ENCODE data around the gene GDF7.

GDF7 gene

DNA sequence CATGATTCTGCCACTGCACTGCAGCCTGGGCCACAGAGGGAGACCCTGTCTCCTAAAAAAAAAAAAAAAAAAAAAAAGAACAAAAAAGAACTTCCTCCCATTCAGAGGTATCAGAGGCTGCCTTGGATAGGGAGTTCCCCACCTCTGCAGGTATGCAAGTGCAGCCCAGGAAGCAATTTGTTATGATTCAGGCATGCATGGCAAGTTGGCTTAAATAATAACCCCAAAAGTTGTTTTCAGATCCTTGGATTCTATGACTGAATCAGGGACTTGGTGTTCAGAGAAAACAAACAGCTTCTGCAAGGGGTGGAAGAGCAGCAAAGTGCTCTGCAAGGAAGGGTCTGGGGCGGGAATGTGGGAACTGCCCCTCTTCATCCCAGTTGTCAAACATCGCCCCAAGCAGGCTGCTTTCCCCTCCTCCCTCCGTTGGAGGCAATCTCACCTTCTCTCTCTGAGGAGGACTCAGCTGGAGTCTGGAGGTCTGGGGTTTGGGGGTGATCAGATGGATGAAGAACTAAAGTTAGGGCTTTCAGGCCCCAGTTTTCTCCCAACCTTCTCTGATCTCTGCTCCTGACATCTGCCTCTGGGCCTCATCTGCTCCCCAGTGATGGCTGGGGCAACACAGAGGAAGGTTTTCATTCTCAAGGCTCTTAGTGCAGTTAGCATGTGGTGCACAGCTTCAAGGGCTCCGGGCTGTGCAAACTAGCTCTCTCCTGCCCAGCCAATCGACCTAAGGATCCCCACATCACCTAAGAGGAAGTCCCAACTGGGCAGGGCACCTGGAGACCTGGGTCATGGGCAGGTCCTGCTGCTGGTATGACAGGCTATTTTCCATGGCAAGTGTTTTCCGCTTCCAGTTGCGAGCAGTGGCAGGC lies 3.5 kb upstream of the GDF7 start:
- no peak for DNase-seq

DNA sequence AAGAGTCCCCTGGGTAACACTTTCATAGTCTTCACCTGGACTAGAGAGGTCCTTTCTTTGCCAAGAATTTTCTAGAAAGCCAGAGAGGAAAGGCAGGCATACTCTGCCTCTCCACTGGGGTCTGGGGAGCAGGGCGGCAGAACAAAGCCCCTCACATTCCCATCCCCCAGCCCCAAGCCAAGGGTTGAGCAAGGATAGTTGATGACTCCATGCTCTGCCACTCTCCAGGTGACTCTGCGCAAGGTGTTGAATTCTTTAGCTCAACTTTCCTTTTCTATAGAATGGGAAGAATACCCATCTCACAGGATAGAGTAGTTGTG lies 2.9 kb upstream of the GDF7 start:
- no peak for DNase-seq

DNA sequence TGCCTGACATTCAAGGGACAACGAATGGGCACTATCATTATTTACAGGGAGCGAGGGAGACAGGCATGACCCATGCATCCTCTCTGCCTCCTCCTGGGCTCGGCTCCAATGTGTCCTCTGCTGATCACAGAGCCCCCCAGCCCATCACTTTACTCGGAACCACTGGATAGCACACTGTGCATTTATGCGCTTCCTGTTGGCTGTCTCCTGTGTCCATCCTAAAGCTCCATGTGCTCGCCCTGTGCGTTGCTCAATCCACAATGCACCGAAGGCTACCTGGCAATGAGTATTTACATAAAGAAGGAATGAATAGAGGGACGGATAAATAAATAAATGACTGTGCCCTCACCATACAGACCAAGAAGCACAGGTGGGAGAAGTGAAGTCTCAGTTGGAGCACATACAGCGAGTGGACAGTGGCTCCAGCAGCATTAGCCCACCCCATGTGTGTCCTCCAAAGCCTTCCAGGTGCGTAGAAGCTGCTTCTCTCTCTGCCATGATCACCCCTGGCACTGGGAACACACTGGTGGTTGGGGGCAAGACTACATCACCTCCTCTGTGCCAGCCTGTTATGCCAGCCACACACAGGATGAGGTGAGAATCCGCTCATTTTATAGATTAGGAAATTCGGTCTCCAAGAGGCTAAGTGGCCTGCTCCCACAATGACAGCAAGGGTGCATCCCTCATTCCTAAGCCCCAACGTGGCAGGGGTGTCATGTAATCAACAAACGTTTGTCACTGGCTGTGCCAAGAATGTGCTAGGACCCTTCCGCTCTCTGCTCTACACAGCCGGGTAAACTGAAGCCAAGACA lies 2.3 kb upstream of the GDF7 start:
- DNase-seq, result peak; percentile 38

DNA sequence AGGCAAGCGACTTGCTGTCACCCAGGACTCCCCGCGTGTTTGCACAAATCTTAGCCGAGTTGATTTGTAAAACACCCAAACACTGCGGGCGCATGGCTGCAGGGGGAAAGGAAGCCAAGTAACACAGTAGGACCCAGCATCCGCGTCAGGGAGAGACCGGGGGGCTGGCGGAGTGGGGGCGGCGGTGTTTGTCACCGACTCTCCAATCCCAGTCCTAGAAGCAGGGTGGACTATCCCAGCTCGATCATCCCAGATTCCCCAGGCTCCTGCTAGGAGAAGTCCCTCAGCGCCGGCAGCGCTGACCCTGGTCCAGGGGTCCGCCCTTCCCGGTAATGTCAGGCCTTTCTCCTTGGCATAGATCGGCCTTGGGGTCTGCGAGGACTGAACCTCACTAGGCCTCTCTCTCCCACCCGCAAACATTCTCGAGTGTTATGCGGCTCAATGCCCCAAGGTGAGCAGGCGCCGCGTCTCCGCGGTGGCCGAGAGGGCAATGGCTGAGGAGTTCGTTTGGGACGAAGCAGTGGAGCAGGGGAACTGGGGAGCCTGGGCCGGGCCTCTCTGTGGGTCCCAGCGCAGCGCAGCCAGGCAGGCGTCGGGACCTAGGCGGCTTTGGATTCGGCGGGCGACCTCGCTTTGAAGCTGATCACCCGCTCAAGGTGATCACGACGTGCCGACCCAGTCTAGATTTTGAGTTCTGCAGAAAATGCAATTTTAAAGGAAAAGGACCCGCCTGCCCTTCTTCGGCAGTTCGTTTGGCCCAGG lies 1.5 kb upstream of the GDF7 start:
- peak; percentile 31 for DNase-seq

DNA sequence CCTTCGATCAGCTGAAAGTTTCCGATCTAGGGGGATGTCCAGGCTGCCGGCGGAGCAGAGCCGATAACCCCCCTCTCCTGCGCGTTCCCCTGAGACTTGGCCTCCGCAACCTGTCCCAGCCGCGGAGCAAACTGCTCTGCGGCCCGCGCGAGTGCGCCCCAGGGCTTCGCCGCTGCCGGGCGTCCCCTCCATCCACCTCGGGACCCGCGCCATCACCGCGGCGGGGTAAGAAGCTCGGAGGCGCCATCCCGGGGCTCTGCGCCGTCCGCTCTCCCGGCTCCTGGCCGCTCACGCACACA lies 990 bp upstream of the GDF7 start:
- no peak for DNase-seq

DNA sequence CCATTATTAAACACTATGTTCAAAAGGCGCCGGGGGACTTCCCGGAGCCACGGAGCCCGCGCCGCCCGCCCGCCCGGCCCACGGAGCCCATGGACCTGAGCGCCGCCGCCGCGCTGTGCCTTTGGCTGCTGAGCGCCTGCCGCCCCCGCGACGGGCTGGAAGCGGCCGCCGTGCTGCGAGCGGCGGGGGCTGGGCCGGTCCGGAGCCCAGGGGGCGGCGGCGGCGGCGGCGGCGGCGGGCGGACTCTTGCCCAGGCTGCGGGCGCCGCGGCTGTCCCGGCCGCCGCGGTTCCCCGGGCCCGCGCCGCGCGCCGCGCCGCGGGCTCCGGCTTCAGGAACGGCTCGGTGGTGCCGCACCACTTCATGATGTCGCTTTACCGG lies 197 bp downstream of the GDF7 start:
- peak; percentile 37 for DNase-seq

DNA sequence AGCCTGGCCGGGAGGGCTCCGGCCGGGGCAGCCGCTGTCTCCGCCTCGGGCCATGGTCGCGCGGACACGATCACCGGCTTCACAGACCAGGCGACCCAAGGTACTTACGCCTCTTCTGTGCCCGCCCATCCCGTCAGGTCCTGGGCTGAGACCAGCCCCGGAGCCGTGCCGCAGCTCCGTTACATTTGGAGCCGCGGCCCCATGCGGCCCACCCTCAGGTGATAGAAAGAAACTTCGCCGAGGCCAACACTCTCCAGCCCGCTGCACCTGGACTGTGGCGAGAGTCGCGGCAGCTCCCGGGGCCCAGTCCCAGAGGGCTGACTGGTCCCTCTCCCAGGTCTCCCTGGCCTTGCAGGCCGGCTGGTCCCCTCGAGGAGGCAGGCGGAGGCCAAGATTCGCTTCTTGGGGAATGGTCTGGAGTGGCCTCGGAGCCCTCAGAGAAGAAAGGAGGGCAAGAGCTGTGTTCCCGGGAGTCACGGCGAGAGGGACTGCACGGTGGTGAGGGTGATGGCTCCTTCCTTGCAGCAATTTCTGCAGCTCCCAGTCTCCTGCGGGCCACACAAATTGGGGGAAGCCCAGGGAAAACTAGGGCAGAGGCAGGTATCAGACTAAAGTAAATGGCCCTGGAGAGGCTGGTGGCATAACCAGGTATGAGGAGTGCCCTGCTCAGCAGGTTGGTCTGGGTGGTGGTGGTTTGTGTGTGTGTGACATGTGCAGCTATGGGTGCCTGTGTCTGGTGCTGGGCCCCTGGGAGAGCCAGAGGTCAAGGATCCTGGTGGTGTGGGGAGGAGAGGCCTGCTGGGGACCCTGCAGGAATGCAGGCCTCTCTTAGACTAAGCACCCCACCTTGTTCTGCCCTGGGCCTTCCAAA lies 822 bp downstream of the GDF7 start:
- peak; percentile 37 for DNase-seq

DNA sequence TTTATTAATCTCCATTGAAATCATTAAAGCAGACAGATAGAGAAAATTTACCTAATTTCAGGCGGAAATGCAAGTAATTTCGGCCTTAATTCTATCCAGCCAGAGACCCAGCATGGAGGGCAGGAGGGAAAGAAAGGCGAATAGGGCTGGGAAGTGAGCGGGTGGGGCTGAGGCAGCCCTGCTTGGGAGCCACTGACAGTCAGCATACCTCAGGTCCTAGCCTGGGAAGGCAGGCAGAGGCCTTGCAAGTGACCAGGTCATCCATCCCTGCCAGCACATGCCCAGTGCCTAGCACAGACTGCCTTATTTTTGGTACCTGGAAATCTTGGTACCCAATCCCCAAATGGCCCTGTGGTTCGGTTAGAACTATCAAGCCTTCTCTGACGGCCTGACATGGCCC lies 1.5 kb downstream of the GDF7 start:
- DNase-seq, result no peak

DNA sequence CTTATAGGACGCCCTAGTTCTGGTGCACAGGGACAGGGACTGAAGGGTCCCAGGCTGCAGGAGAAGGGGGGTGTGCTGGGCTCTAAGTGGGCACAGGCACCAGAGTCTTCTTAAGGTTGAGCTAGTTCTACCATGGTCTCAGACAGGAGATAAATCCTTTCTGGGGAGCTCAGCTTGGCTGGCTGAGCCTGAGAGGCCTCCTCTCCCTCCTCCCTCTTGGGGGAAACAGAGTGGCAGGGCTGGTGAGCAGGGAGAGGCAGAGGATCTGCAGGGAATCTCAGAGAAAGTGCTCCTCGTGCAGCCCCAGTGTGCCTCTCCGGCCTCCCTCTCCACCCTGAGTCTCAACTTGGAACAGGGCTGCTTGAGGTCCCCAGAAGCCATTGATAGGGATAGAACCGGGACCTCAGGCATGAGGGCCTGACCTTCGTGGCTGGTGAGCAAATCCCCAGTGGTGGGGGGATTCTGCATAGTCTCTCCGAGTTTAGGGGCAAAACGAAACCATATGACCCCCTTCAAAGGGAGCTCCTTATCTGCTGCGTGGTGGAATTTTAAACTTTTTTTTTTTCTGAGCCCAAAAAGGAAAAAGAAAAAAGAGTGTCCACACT lies 2.0 kb downstream of the GDF7 start:
- no peak for DNase-seq

DNA sequence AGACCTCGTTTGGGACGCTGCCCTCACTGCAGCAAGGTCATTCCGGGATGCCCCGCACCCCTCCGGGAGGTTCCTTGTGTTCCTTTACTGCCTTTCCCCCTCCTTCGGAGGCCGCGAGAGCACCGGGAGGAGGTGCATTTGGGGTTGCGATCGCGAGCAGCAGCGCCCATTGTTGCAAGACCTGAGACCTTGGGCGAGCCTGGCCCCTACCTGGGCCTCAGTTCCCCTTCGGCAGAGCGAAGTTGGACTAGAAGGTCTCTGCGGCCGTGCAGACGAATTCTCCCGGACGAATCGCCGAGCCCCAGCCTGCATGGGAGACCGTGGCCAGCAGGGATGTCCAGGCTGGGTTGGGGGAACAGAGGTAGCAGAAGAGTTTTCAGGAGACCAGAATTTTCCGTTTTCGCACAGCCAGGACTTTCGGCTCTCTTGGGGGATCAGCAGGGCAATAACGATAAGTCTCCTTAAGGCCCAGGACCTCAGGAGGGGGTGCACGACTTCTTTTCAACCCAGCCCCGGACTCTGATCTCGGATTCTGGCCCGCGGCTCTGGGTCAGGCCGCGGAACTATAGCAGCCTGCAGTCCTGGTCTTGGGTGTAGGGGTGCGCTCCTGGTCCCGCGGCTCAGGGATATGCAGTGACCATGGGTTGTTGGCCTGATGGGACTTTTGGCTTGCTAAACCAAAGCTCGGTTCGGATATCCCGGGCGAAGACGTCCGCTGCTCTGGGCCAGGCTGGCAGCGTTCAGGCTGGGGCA lies 2.8 kb downstream of the GDF7 start:
- DNase-seq, result no peak

DNA sequence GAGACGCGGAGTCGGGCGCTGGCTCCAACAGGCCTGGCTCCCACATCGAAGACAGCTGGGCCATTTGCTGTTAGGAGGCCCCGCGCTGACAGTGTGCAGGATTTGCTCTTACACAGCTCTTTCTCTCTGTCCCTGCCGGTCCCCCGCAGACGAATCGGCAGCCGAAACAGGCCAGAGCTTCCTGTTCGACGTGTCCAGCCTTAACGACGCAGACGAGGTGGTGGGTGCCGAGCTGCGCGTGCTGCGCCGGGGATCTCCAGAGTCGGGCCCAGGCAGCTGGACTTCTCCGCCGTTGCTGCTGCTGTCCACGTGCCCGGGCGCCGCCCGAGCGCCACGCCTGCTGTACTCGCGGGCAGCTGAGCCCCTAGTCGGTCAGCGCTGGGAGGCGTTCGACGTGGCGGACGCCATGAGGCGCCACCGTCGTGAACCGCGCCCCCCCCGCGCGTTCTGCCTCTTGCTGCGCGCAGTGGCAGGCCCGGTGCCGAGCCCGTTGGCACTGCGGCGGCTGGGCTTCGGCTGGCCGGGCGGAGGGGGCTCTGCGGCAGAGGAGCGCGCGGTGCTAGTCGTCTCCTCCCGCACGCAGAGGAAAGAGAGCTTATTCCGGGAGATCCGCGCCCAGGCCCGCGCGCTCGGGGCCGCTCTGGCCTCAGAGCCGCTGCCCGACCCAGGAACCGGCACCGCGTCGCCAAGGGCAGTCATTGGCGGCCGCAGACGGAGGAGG lies 3.5 kb downstream of the GDF7 start:
- DNase-seq, result no peak

DNA sequence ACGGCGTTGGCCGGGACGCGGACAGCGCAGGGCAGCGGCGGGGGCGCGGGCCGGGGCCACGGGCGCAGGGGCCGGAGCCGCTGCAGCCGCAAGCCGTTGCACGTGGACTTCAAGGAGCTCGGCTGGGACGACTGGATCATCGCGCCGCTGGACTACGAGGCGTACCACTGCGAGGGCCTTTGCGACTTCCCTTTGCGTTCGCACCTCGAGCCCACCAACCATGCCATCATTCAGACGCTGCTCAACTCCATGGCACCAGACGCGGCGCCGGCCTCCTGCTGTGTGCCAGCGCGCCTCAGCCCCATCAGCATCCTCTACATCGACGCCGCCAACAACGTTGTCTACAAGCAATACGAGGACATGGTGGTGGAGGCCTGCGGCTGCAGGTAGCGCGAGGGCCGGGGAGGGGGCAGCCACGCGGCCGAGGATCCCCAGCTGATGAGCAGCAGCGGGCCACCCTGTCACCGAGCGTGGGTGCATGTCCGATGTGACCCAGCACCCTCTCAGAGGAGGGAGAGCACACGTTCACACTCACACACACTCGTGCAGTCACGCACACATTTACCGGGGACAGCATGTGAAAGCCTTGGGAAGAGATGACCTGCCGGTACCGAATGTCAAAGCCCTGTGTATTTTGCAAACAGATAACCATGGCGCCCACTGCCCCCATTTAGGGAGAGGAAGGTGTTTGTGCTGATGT lies 4.2 kb downstream of the GDF7 start:
- DNase-seq, result no peak

DNA sequence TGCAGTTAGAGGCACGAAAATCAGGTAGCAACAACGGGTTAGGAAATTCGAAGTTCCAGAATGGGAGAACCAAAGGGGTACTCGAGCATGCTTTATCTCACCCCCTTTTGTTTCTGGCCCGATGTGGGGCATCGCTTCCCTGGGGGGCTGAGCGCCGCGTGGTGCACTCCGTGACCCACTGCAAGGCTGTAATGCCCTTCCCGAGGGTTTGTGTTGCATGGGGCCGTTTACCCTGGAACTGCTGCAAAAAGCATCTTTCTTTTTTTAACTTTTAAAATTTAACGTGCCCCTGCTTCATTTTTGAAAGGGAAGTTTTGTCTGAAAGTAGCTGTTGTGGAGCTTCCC lies 4.8 kb downstream of the GDF7 start:
- DNase-seq, result no peak

DNA sequence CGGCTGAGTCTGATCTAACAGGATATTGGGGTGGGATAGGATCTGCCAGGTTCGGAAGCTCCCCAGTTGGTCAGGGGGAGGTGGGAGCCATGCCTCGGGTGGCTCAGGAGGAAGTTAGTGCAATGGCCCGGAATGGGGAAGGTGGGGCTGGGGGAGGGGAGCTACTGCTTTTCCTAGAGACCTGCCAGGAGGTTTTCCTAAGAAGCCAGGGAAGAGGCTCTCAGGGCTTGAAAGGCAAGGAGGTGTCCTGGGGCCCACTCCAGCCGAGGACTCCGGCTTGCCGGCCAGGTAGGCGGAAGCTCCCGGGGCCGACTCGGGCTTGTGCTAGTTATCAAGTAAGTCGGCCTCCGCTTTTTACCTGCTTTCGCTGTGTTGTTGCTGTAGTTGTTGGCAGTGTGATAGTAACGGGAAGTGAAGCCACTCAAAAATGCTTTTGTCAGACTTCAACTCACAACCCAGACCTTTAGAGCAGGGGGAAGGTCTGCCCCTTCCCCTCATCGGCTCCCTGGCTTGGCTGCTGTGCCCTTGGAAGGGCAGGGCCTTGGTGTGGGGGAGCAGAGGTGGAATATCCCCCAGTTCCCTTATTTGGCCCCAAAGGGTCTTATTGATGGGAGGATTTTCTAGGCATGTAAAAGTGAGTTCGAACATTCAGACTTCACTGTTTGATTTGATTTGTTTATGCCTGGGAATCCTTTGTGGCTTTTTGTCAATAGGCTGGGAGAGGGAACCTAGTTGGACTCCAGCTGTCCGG lies 5.4 kb downstream of the GDF7 start:
- no peak for DNase-seq

DNA sequence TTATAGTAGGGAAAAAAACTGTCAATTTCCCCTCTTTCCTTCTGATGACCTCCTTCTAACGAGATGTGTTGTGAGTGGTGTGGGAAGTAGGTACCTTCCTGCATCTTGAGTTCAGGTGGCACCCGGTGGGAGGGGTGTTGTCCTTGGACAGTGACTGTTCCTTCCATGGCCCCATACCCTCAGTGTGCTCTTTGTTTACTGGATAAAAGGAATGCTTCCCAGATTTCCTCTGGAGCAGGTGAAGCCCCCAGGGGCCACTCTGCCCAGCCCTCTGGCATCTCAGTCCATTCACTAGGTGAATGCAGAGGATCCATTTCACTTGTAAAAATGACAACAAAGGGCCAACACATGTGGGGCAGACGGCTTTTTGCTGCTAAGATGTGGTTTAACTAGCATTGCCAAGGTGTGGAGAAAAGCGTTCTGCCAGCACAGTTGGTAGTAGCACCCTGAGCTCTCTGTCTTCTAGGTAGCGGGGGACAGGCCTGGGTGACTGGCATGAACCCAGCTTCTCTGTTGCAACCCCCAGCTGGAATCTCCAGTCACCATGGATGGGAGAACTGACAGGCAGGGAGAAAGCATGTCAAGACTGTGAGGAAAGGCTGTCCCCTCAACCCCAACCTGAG lies 6.9 kb downstream of the GDF7 start:
- DNase-seq, result no peak

DNA sequence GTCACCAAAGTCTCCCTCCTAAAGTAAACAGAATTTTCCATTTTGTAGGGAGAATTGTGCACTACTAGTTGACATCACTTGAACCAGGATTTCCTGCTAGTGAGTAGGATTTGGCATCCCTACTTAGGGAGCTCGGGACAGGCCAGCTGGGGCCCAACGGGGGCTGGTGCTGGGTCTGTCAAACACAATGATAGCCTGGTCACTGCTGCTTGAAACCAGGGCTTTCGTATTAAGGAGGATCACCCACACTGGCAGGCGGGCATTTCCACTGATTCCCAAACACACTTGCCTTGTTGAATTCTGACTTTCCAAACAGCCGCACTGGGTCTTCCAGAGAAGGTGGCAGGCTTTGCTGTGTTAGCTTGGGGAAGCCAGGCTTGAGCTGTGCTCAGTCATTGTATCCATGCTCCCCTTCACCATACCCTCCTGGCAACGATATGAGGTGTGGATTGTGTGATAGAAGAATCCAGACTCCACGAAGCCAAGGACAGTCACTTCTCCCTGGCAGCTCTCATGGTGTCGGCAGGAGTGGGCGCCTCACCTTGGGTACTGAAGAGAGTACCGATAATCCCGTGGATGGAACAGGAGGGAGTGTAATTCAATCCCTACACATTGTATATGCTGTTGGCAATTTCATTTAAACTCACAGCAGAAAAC lies 7.5 kb downstream of the GDF7 start:
- DNase-seq, result no peak

DNA sequence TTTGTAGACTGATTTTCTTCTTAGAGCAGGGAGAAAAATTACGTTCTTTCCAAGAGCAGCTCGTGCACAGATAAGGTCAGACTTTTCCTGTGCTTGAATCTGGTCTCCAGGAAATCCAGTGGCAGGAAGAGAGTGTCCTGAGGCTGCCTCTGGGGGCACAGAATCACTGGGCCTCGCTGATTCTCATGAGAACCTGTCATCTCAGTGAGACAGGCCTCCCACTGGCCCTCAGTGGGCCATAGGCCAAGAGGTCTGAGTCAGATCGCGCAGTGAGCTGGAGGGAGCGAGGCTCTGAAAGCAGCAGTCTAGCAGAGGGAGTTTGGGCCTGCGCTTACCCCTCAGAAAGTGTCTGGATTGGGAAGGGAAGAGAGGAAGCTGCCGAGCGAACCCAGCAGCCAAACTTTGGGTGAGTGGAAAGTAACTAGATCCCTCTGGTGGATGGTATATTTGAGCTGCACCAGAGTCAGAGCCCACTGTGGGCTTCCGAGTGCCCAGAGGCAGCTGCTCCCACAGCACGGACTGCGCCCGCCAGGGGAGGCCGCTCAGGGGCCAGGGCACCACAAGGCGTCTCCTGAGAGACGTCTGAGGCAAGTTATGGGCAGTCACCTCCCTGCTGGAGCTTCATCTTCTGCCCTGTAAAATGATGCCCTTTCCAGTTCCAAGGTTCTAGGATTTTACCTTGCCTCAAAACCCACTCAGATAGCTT lies 8.2 kb downstream of the GDF7 start:
- DNase-seq, result no peak

All from DMS53 (cell line).